SK-N-SH (cell line): ENCODE results near the gene DGKD. TPM values are rescaled to one million over a fixed set of nuclear protein-coding genes. Genes with fewer than 3 reads are reported as not detected.

ENCODE experiments used
- CTCF ChIA-PET: fragments of 300-600, 350-600 bp; formaldehyde crosslinking; extraction: SDS; loops from one replicate; lab custom pipeline; 2021; lab: Yijun Ruan, JAX
- POLR2A ChIA-PET: fragments of 350-600 bp; sonication (Branson Sonifier 250); formaldehyde crosslinking; extraction: SDS; loops from one replicate; lab custom pipeline; 2020; ENCODE audit warnings: antibody characterized with exemption, inconsistent platforms; lab: Yijun Ruan, JAX
- DNase-seq: peaks from one replicate; pipeline ENCODE4 v3.0.0; 2012
- H2AFZ ChIP-seq: fragments of 200-600 bp; sonication (generic); 2 replicates; pipeline ENCODE4 v1.8.1; 2016; ENCODE audit warnings: antibody characterized with exemption, mild to moderate bottlenecking, low read depth
- H3F3A ChIP-seq: fragments of 200-600 bp; sonication (generic); replicated peaks from 2 replicates; pipeline ENCODE3; 2016; ENCODE audit warnings: antibody characterized with exemption, mild to moderate bottlenecking; ENCODE audit not compliant: insufficient read depth
- H3K27ac ChIP-seq, 2 experiments: fragments of 200-500 bp in 1 of 2; fragments of 200-600 bp in 1 of 2; sonication (Bioruptor generic) in 1 of 2; sonication (generic), shearing (Covaris generic) in 1 of 2; 2 replicates each; pipeline versions ENCODE4 v1.5.1 to v1.6.1; 2014 to 2016; ENCODE audit warnings: low read depth in 2 of 2, inconsistent platforms in 1 of 2, low read length in 1 of 2, mild to moderate bottlenecking in 1 of 2, mixed read lengths in 1 of 2
- H3K27me3 ChIP-seq: fragments of 200-600 bp; sonication (generic), shearing (Covaris generic); 2 replicates; pipeline ENCODE4 v1.6.1; 2016; ENCODE audit warnings: mixed run types; ENCODE audit not compliant: insufficient read depth
- H3K36me3 ChIP-seq, 2 experiments: fragments of 200-500 bp in 1 of 2; fragments of 200-600 bp in 1 of 2; sonication (Bioruptor generic) in 1 of 2; sonication (generic) in 1 of 2; replicated peaks in 1 of 2; 2 replicates each; pipeline versions ENCODE3 to v1.5.1; 2014 to 2016; ENCODE audit warnings: low read length in 1 of 2, mild to moderate bottlenecking in 1 of 2; ENCODE audit not compliant: insufficient read depth in 2 of 2, control insufficient read depth in 1 of 2
- H3K4me1 ChIP-seq, 2 experiments: fragments of 200-500 bp in 1 of 2; fragments of 200-600 bp in 1 of 2; sonication (Bioruptor generic) in 1 of 2; sonication (generic), shearing (Covaris generic) in 1 of 2; 2 replicates each; pipeline versions ENCODE4 v1.5.1 to v1.6.1; 2014 to 2016; ENCODE audit warnings: low read depth in 1 of 2, low read length in 1 of 2, mixed run types in 1 of 2; ENCODE audit not compliant: insufficient read depth in 2 of 2, control insufficient read depth in 1 of 2
- H3K4me2 ChIP-seq: fragments of 200-600 bp; sonication (generic), shearing (Covaris generic); 2 replicates; pipeline ENCODE4 v1.6.1; 2017; ENCODE audit warnings: mixed run types
- H3K4me3 ChIP-seq, 2 experiments: fragments of 200-500 bp in 1 of 2; fragments of 200-600 bp in 1 of 2; sonication (Bioruptor generic) in 1 of 2; sonication (generic), shearing (Covaris generic) in 1 of 2; 2 replicates each; pipeline versions ENCODE4 v1.5.1 to v1.8.1; 2014 to 2016; ENCODE audit warnings: low read depth in 2 of 2, inconsistent platforms in 1 of 2, low read length in 1 of 2, mild to moderate bottlenecking in 1 of 2, mixed read lengths in 1 of 2, moderate library complexity in 1 of 2
- H3K79me2 ChIP-seq: fragments of 200-600 bp; sonication (generic); 2 replicates; pipeline ENCODE4 v1.8.1; 2017; ENCODE audit warnings: mild to moderate bottlenecking; ENCODE audit not compliant: insufficient read depth
- H3K9ac ChIP-seq: fragments of 200-600 bp; sonication (generic); 2 replicates; pipeline ENCODE4 v1.6.1; 2017; ENCODE audit warnings: mixed run types
- H3K9me2 ChIP-seq: fragments of 200-600 bp; sonication (generic); 2 replicates; pipeline ENCODE4 v1.6.1; 2017; ENCODE audit warnings: mixed run types
- H3K9me3 ChIP-seq: fragments of 200-600 bp; sonication (generic); 2 replicates; pipeline ENCODE4 v1.6.1; 2017; ENCODE audit warnings: mixed run types, mild to moderate bottlenecking, moderate library complexity
- H4K20me1 ChIP-seq: fragments of 200-600 bp; sonication (generic); 2 replicates; pipeline ENCODE4 v1.6.1; 2017; ENCODE audit warnings: mild to moderate bottlenecking, mixed run types; ENCODE audit not compliant: insufficient read depth
- CTCF ChIP-seq: fragments of 200-600 bp; sonication (generic); IDR thresholded peaks from 2 replicates; pipeline ENCODE4 v1.6.1; 2017; ENCODE audit warnings: antibody characterized with exemption, mild to moderate bottlenecking, moderate library complexity
- ELF1 ChIP-seq: IDR thresholded peaks from 2 replicates; pipeline ENCODE4 v1.4.0; 2012
- EP300 ChIP-seq, 2 experiments: IDR thresholded peaks; 2 replicates each; pipeline versions ENCODE4 v1.4.0 to v1.6.1; 2012; ENCODE audit warnings: borderline replicate concordance in 1 of 2, low read depth in 1 of 2, low read length in 1 of 2
- FOSL2 ChIP-seq: IDR thresholded peaks from 2 replicates; pipeline ENCODE4 v1.4.0; 2012; ENCODE audit warnings: low read depth, mild to moderate bottlenecking, moderate library complexity, borderline replicate concordance
- FOXJ3 ChIP-seq: sonication (generic); formaldehyde crosslinking; IDR thresholded peaks from 2 replicates; pipeline ENCODE4 v1.5.1; 2020; ENCODE audit warnings: mild to moderate bottlenecking, missing genetic modification reagents
- FOXM1 ChIP-seq: IDR thresholded peaks from 2 replicates; pipeline ENCODE4 v1.4.0; 2012; ENCODE audit warnings: low read depth, mild to moderate bottlenecking
- GABPA ChIP-seq: IDR thresholded peaks from 2 replicates; pipeline ENCODE4 v1.4.0; 2012; ENCODE audit warnings: low read depth, mild to moderate bottlenecking
- GATA2 ChIP-seq: sonication (generic); formaldehyde crosslinking; IDR thresholded peaks from 2 replicates; pipeline ENCODE4 v1.5.0; 2020; ENCODE audit warnings: mild to moderate bottlenecking, missing genetic modification reagents
- IRF3 ChIP-seq: fragments of 150-350 bp; IDR thresholded peaks from 2 replicates; pipeline ENCODE4 v1.6.1; 2016; ENCODE audit warnings: mild to moderate bottlenecking, low read depth, low read length
- JUND ChIP-seq: IDR thresholded peaks from 2 replicates; pipeline ENCODE4 v1.4.0; 2012
- MAX ChIP-seq: IDR thresholded peaks from 2 replicates; pipeline ENCODE4 v1.4.0; 2012; ENCODE audit warnings: low read depth
- MXI1 ChIP-seq: IDR thresholded peaks from 2 replicates; pipeline ENCODE4 v1.6.1; 2012; ENCODE audit warnings: mild to moderate bottlenecking, low read depth, low read length, improper control_type of control experiment
- NRF1 ChIP-seq: IDR thresholded peaks from 2 replicates; pipeline ENCODE4 v1.6.1; 2012; ENCODE audit warnings: low read depth, mild to moderate bottlenecking, low read length
- RAD21 ChIP-seq: IDR thresholded peaks from 2 replicates; pipeline ENCODE4 v1.6.1; 2012; ENCODE audit warnings: mild to moderate bottlenecking, low read length
- SIN3A ChIP-seq: IDR thresholded peaks from 2 replicates; pipeline ENCODE4 v1.6.1; 2012; ENCODE audit warnings: low read depth, mild to moderate bottlenecking, low read length, moderate library complexity, borderline replicate concordance
- TAF1 ChIP-seq: IDR thresholded peaks from 2 replicates; pipeline ENCODE4 v1.6.1; 2012; ENCODE audit warnings: low read depth, mild to moderate bottlenecking, low read length, moderate library complexity, borderline replicate concordance
- TEAD4 ChIP-seq: IDR thresholded peaks from 2 replicates; pipeline ENCODE4 v1.4.0; 2012; ENCODE audit warnings: mild to moderate bottlenecking, borderline replicate concordance; ENCODE audit not compliant: insufficient read depth
- USF1 ChIP-seq: IDR thresholded peaks from 2 replicates; pipeline ENCODE4 v1.4.0; 2012; ENCODE audit warnings: low read depth, borderline replicate concordance
- ZBTB33 ChIP-seq: IDR thresholded peaks from 2 replicates; pipeline ENCODE4 v1.4.0; 2012; ENCODE audit warnings: low read depth, borderline replicate concordance
- WGBS: methylation state at CpG from one replicate; pipeline ENCODE4 v1.1.6; 2017; ENCODE audit warnings: low lambda C conversion rate; 5-methylcytosine and 5-hydroxymethylcytosine counted together
- polyA plus RNA-seq, 3 experiments: library from polyadenylated mRNA; depleted of rRNA; stranded (reverse); fragments of >200 nt; gene quantifications; 2 replicates each; pipeline ENCODE4 v1.2.3, GENCODE V29; 2012

Gene DGKD
- polyA plus RNA-seq, 1 of the 3 experiments (the other 2 are of a cell fraction), result 21.7 TPM

- CTCF ChIA-PET, result interaction anchor here (1.0 to 2.4 kb wide), 3 partner anchors 9 to 80 kb away, joined by 3 to 10 read pairs (median 3); partner anchors contain the start of gene DGKD
Measured at GRCh38 chr2:233433794-233434193, 79.5 kb downstream of the DGKD start.

GRCh38 chr2:233434666-233435330 is 80.5 kb downstream of the DGKD start:
- WGBS, result 96% methylated on average over 18 of the region's 18 CpGs
- ChIA-PET POLR2A (no interaction called here), CTCF (interaction anchor here (2.4 kb wide), 1 partner anchor 8 kb away, joined by 10 read pairs; no protein-coding TSS in a partner anchor)
- Histone ChIP-seq H3K27ac (no peak overlapping the region), H3K9me2 (no peaks in the 10 kb centered on the region), H2AFZ (no peak overlapping the region), H3K4me2 (no peak overlapping the region), H4K20me1 (no peaks in the 10 kb centered on the region), H3K27me3 (no peaks in the 10 kb centered on the region), H3K79me2 (peaks cover 39% of the 10 kb centered on the region), H3K36me3 (peaks cover 0 to 30% of the 10 kb centered on the region in 2 experiments), H3F3A (peaks cover 1% of the 10 kb centered on the region), H3K4me1 (peaks cover 0 to 13% of the 10 kb centered on the region in 2 experiments; a peak in 2 of 4 replicates), H3K9ac (no peak overlapping the region), H3K4me3 (no peak overlapping the region), H3K9me3 (no peaks in the 10 kb centered on the region)
- no peak for DNase-seq
- TF ChIP-seq GABPA (no peak), EP300 (IDR thresholded peaks at IDR 0.05; ENCODE audit: borderline replicate concordance in 1 of 2, low read depth in 1 of 2, low read length in 1 of 2) (no peak), USF1 (no peak), FOSL2 (no peak), MAX (no peak), FOXM1 (no peak), GATA2 (no peak), ELF1 (no peak), SIN3A (no peak), MXI1 (no peak), TAF1 (no peak), NRF1 (no peak), CTCF (no peak), ZBTB33 (no peak), JUND (no peak), IRF3 (no peak)

More at GRCh38 chr2:233433794-233434193, 79.5 kb downstream of the DGKD start:
- Histone ChIP-seq H3K27ac (no peak overlapping the region), H3K36me3 (peaks cover 0 to 30% of the 10 kb centered on the region in 2 experiments), H3K9ac (no peak overlapping the region), H2AFZ (no peak overlapping the region), H3K79me2 (peaks cover 45% of the 10 kb centered on the region), H3K4me1 (peaks cover 0 to 23% of the 10 kb centered on the region in 2 experiments; a peak in 3 of 4 replicates), H3F3A (peaks cover 11% of the 10 kb centered on the region), H4K20me1 (no peaks in the 10 kb centered on the region), H3K9me3 (no peaks in the 10 kb centered on the region), H3K4me3 (no peak overlapping the region), H3K4me2 (no peak overlapping the region), H3K27me3 (no peaks in the 10 kb centered on the region), H3K9me2 (no peaks in the 10 kb centered on the region)
- WGBS, result 90% methylated on average over 1 of the region's 1 CpG
- POLR2A ChIA-PET, result no interaction called here
- no peak for DNase-seq
- TF ChIP-seq FOXJ3 (CRISPR knock-in tag) (no peak), EP300 (IDR thresholded peaks at IDR 0.05; ENCODE audit: borderline replicate concordance in 1 of 2, low read depth in 1 of 2, low read length in 1 of 2) (no peak), FOXM1 (no peak), TAF1 (no peak), TEAD4 (no peak), RAD21 (no peak)
